Naive B cell (primary cell): Measurements from ENCODE around the gene PMEPA1. TPM values are rescaled to one million over a fixed set of nuclear protein-coding genes. Genes with fewer than 3 reads are reported as not detected.

Experiments used
- ATAC-seq, 2 donors: fragments of 150-1000 bp; cut with Tn5 transposase; 2 replicates each; pipeline ENCODE4 v1.10.0; 2021; ENCODE audit warnings: low read depth in 2 of 2, mild to moderate bottlenecking in 2 of 2, moderate library complexity in 2 of 2
- DNase-seq: peaks from one replicate; pipeline ENCODE4 v3.0.0; 2022
- H3K27ac Mint-ChIP-seq, 6 donors: one replicate each; pipeline ENCODE4 v1.8.0; 2020 to 2022; ENCODE audit warnings: mild to moderate bottlenecking in 6 of 6, mixed read lengths in 6 of 6, moderate library complexity in 5 of 6, inconsistent platforms in 2 of 6
- H3K27me3 Mint-ChIP-seq, 3 donors: one replicate each; pipeline ENCODE4 v1.8.0; 2021 to 2022; ENCODE audit warnings: mixed read lengths in 3 of 3, mild to moderate bottlenecking in 1 of 3
- H3K36me3 Mint-ChIP-seq, 2 donors: one replicate each; pipeline ENCODE4 v1.8.0; 2020 to 2022; ENCODE audit warnings: mixed read lengths in 2 of 2, inconsistent platforms in 1 of 2, mild to moderate bottlenecking in 1 of 2
- H3K4me1 Mint-ChIP-seq, 3 donors: one replicate each; pipeline ENCODE4 v1.8.0; 2020 to 2022; ENCODE audit warnings: mixed read lengths in 3 of 3, inconsistent platforms in 1 of 3, mild to moderate bottlenecking in 1 of 3, moderate library complexity in 1 of 3
- H3K4me3 Mint-ChIP-seq, 8 donors: one replicate each; pipeline ENCODE4 v1.8.0; 2020 to 2022; ENCODE audit warnings: mild to moderate bottlenecking in 8 of 8, mixed read lengths in 8 of 8, moderate library complexity in 8 of 8, inconsistent platforms in 2 of 8
- H3K9me3 Mint-ChIP-seq, 7 donors: one replicate each; pipeline ENCODE4 v1.8.0; 2020 to 2022; ENCODE audit warnings: mixed read lengths in 7 of 7, mild to moderate bottlenecking in 5 of 7, inconsistent platforms in 2 of 7, moderate library complexity in 1 of 7
- polyA plus RNA-seq, 6 donors: library from polyadenylated mRNA; unstranded; fragments of 300-500 nt; fragmentation: Illumina TruSeq; gene quantifications; one replicate each; pipeline ENCODE4 v1.2.3, GENCODE V29; 2021; ENCODE audit warnings: low read depth in 6 of 6

PMEPA1 gene
- polyA plus RNA-seq, 6 donors from 2014 or later: 7.6 to 18.7 (median 12.5) TPM

- no peaks in the 10 kb centered on the region for H3K27me3 Mint-ChIP-seq
- no peak overlapping the region for H3K4me3 Mint-ChIP-seq
- no peaks in the 10 kb centered on the region for H3K9me3 Mint-ChIP-seq
- no peak for DNase-seq
- no peak for ATAC-seq
- no peak overlapping the region for H3K27ac Mint-ChIP-seq
- H3K4me1 Mint-ChIP-seq: peaks cover 18 to 21% (median 20%) of the 10 kb centered on the region in 3 donors
- peaks cover 0 to 43% of the 10 kb centered on the region in 2 donors for H3K36me3 Mint-ChIP-seq
Measured at GRCh38 chr20:57611586-57612311, 98.1 kb downstream of the PMEPA1 start.

GRCh38 chr20:57610261-57610952, 99.4 kb downstream of the PMEPA1 start:
- no peak for ATAC-seq
- H3K27ac Mint-ChIP-seq: peak overlapping the region in 3 of 6 donors; percentile 21 to 65 (median 43)
- H3K4me3 Mint-ChIP-seq: no peak overlapping the region
- peaks cover 3 to 43% of the 10 kb centered on the region in 2 donors for H3K36me3 Mint-ChIP-seq
- no peak for DNase-seq
- no peaks in the 10 kb centered on the region for H3K9me3 Mint-ChIP-seq
- H3K27me3 Mint-ChIP-seq: no peaks in the 10 kb centered on the region
- peaks cover 16 to 22% (median 17%) of the 10 kb centered on the region in 3 donors for H3K4me1 Mint-ChIP-seq

- no peak for ATAC-seq
- H3K4me1 Mint-ChIP-seq: peaks cover 16 to 27% (median 17%) of the 10 kb centered on the region in 3 donors
- peaks cover 6 to 49% of the 10 kb centered on the region in 2 donors for H3K36me3 Mint-ChIP-seq
- no peaks in the 10 kb centered on the region for H3K27me3 Mint-ChIP-seq
- H3K27ac Mint-ChIP-seq: peak overlapping the region in 2 of 6 donors; percentile 21 to 55
- no peaks in the 10 kb centered on the region for H3K9me3 Mint-ChIP-seq
- no peak for DNase-seq
- peak overlapping the region in 2 of 8 donors; percentile 16 to 26 for H3K4me3 Mint-ChIP-seq
Measured at GRCh38 chr20:57609842-57610167, 100.0 kb downstream of the PMEPA1 start.

- DNase-seq (no peak), ATAC-seq (peak in 1 of 2 donors; percentile 49)
- Mint-ChIP-seq H3K36me3 (peaks cover 6 to 45% of the 10 kb centered on the region in 2 donors), H3K9me3 (no peaks in the 10 kb centered on the region), H3K27me3 (no peaks in the 10 kb centered on the region), H3K27ac (peak overlapping the region in 1 of 6 donors; percentile 67), H3K4me1 (peaks cover 13 to 27% (median 16%) of the 10 kb centered on the region in 3 donors), H3K4me3 (peak overlapping the region in 1 of 8 donors; percentile 16)
Measured at GRCh38 chr20:57609086-57609841, 100.6 kb downstream of the PMEPA1 start.

- Mint-ChIP-seq H3K27me3 (no peaks in the 10 kb centered on the region), H3K4me1 (peaks cover 13 to 27% (median 16%) of the 10 kb centered on the region in 3 donors), H3K9me3 (no peaks in the 10 kb centered on the region), H3K4me3 (no peak overlapping the region), H3K36me3 (peaks cover 6 to 44% of the 10 kb centered on the region in 2 donors), H3K27ac (peak overlapping the region in 1 of 6 donors; percentile 67)
- DNase-seq (no peak), ATAC-seq (no peak)
Measured at GRCh38 chr20:57608516-57608915, 101.3 kb downstream of the PMEPA1 start.

- Mint-ChIP-seq H3K27me3 (peaks cover 0 to 7% (median 3%) of the 10 kb centered on the region in 3 donors), H3K36me3 (peaks cover 6 to 45% of the 10 kb centered on the region in 2 donors), H3K4me1 (peaks cover 13 to 29% (median 13%) of the 10 kb centered on the region in 3 donors), H3K27ac (peak overlapping the region in 3 of 6 donors; percentile 12 to 88 (median 79)), H3K9me3 (no peaks in the 10 kb centered on the region), H3K4me3 (no peak overlapping the region)
- ATAC-seq (no peak), DNase-seq (no peak)
Measured at GRCh38 chr20:57605878-57606277, 103.9 kb downstream of the PMEPA1 start.

GRCh38 chr20:57605045-57605444, 104.8 kb downstream of the PMEPA1 start:
- peaks cover 8 to 23% (median 13%) of the 10 kb centered on the region in 3 donors for H3K4me1 Mint-ChIP-seq
- peaks cover 6 to 37% of the 10 kb centered on the region in 2 donors for H3K36me3 Mint-ChIP-seq
- no peaks in the 10 kb centered on the region for H3K9me3 Mint-ChIP-seq
- no peak for ATAC-seq
- peaks cover 0 to 8% (median 5%) of the 10 kb centered on the region in 3 donors for H3K27me3 Mint-ChIP-seq
- no peak for DNase-seq
- no peak overlapping the region for H3K4me3 Mint-ChIP-seq
- peak overlapping the region in 3 of 6 donors; percentile 74 to 82 (median 78) for H3K27ac Mint-ChIP-seq

GRCh38 chr20:57603120-57603519, 106.7 kb downstream of the PMEPA1 start:
- Mint-ChIP-seq H3K4me3 (no peak overlapping the region), H3K9me3 (no peaks in the 10 kb centered on the region), H3K27ac (peak overlapping the region in 3 of 6 donors; percentile 65 to 71 (median 65)), H3K27me3 (peaks cover 0 to 8% (median 5%) of the 10 kb centered on the region in 3 donors), H3K36me3 (peaks cover 6 to 24% of the 10 kb centered on the region in 2 donors), H3K4me1 (peaks cover 0 to 11% (median 0%) of the 10 kb centered on the region in 3 donors)
- DNase-seq (no peak), ATAC-seq (no peak)

GRCh38 chr20:57601737-57602136, 108.1 kb downstream of the PMEPA1 start:
- H3K27ac Mint-ChIP-seq: peak overlapping the region in 2 of 6 donors; percentile 63 to 84
- H3K9me3 Mint-ChIP-seq: no peaks in the 10 kb centered on the region
- peaks cover 0 to 8% (median 5%) of the 10 kb centered on the region in 3 donors for H3K27me3 Mint-ChIP-seq
- DNase-seq (no peak), ATAC-seq (no peak)
- peaks cover 7 to 17% (median 9%) of the 10 kb centered on the region in 3 donors for H3K4me1 Mint-ChIP-seq
- H3K36me3 Mint-ChIP-seq: peaks cover 6 to 13% of the 10 kb centered on the region in 2 donors
- H3K4me3 Mint-ChIP-seq: peak overlapping the region in 1 of 8 donors; percentile 23

- Mint-ChIP-seq H3K4me1 (peaks cover 7 to 17% (median 9%) of the 10 kb centered on the region in 3 donors), H3K36me3 (peaks cover 6 to 12% of the 10 kb centered on the region in 2 donors), H3K9me3 (no peaks in the 10 kb centered on the region), H3K27me3 (peaks cover 0 to 8% (median 5%) of the 10 kb centered on the region in 3 donors), H3K27ac (peak overlapping the region in 1 of 6 donors; percentile 72), H3K4me3 (no peak overlapping the region)
- ATAC-seq (no peak), DNase-seq (no peak)
Measured at GRCh38 chr20:57601211-57601570, 108.6 kb downstream of the PMEPA1 start.

GRCh38 chr20:57600320-57601210, 109.2 kb downstream of the PMEPA1 start:
- no peak for DNase-seq

GRCh38 chr20:57598491-57598890, 111.3 kb downstream of the PMEPA1 start:
- Mint-ChIP-seq H3K27me3 (peaks cover 0 to 8% (median 5%) of the 10 kb centered on the region in 3 donors), H3K4me3 (peak overlapping the region in 1 of 8 donors; percentile 10), H3K27ac (no peak overlapping the region), H3K4me1 (peaks cover 14 to 22% (median 17%) of the 10 kb centered on the region in 3 donors), H3K9me3 (no peaks in the 10 kb centered on the region), H3K36me3 (peaks cover 0 to 5% of the 10 kb centered on the region in 2 donors)
- ATAC-seq (no peak), DNase-seq (no peak)

More at GRCh38 chr20:57600320-57601210, 109.2 kb downstream of the PMEPA1 start:
- Mint-ChIP-seq H3K4me1 (peaks cover 7 to 16% (median 9%) of the 10 kb centered on the region in 3 donors), H3K9me3 (no peaks in the 10 kb centered on the region), H3K27ac (peak overlapping the region in 1 of 6 donors; percentile 72), H3K27me3 (peaks cover 0 to 8% (median 5%) of the 10 kb centered on the region in 3 donors), H3K4me3 (no peak overlapping the region), H3K36me3 (peaks cover 5 to 12% of the 10 kb centered on the region in 2 donors)
- ATAC-seq: no peak
